ENCODE measurements around the gene HOXB9.

DNA sequence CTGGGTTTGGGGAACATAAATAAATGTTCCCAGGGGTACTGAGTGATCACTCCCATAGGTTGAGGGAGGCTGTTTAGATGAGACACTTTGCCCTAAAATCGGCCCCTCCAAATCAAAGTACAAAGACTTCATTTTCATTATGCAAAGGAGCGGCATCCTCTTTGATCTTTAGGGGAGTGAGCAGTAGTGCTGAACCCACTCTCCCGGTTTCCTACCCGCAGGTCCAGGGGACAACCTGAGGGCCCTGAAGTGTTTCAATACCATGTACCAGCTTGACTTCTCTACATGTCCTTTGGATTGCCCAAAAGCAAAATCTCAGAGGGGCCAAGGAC is 25.0 kb downstream of the HOXB9 start:
- TF ChIP-seq, protein P1, sequence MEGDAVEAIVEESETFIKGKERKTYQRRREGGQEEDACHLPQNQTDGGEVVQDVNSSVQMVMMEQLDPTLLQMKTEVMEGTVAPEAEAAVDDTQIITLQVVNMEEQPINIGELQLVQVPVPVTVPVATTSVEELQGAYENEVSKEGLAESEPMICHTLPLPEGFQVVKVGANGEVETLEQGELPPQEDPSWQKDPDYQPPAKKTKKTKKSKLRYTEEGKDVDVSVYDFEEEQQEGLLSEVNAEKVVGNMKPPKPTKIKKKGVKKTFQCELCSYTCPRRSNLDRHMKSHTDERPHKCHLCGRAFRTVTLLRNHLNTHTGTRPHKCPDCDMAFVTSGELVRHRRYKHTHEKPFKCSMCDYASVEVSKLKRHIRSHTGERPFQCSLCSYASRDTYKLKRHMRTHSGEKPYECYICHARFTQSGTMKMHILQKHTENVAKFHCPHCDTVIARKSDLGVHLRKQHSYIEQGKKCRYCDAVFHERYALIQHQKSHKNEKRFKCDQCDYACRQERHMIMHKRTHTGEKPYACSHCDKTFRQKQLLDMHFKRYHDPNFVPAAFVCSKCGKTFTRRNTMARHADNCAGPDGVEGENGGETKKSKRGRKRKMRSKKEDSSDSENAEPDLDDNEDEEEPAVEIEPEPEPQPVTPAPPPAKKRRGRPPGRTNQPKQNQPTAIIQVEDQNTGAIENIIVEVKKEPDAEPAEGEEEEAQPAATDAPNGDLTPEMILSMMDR (IDR thresholded peaks at IDR 0.05) = no peak
- TF ChIP-seq EP300 (IDR thresholded peaks at IDR 0.05) = no peak
- TF ChIP-seq POLR2A (IDR thresholded peaks at IDR 0.05) = no peak
